ENCODE measurements around the gene TGFBR3. TPM values are rescaled to one million over a fixed set of nuclear protein-coding genes. Genes with fewer than 3 reads are reported as not detected.

Gene TGFBR3
- total RNA-seq, 2 experiments from 2014 or later: 5.5 to 7.5 TPM

GRCh38 chr1:91707114-91707889 is 178.6 kb downstream of the TGFBR3 start:
- Mint-ChIP-seq H3K9me3 (no peaks in the 10 kb centered on the region), H3K4me1 (ENCODE audit: low read depth) (peaks cover 10% of the 10 kb centered on the region), H3K4me3 (no peak overlapping the region), H3K27ac (no peak overlapping the region), H3K27me3 (no peaks in the 10 kb centered on the region), H3K36me3 (ENCODE audit: low read depth) (peaks cover 17% of the 10 kb centered on the region)
- ChIA-PET POLR2A (interaction anchor here (0.6 kb wide), 1 partner anchor 97 kb away, joined by 3 read pairs; no protein-coding TSS in a partner anchor), CTCF (no interaction called here)
- DNase-seq: no peak
- TF ChIP-seq CTCF (IDR thresholded peaks at IDR 0.05): no peak
- intact Hi-C loops (cut with micrococcal nuclease): no loop called here
- ATAC-seq: no peak

- Mint-ChIP-seq H3K27me3 (no peaks in the 10 kb centered on the region), H3K4me3 (no peak overlapping the region), H3K4me1 (ENCODE audit: low read depth) (no peaks in the 10 kb centered on the region), H3K27ac (no peak overlapping the region), H3K9me3 (no peaks in the 10 kb centered on the region), H3K36me3 (ENCODE audit: low read depth) (peaks cover 8% of the 10 kb centered on the region)
- DNase-seq (no peak), ATAC-seq (no peak)
- intact Hi-C loops (cut with micrococcal nuclease): no loop called here
- ChIA-PET CTCF (no interaction called here), POLR2A (interaction anchor here (0.7 kb wide), 1 partner anchor 9 kb away, joined by 3 read pairs; no protein-coding TSS in a partner anchor)
- TF ChIP-seq CTCF (IDR thresholded peaks at IDR 0.05): no peak
These were observed 179.6 kb downstream of the TGFBR3 start for GRCh38 chr1:91706140-91706957.

GRCh38 chr1:91704746-91705145 is 181.2 kb downstream of the TGFBR3 start:
- CTCF ChIA-PET: no interaction called here
- no peak for ATAC-seq

GRCh38 chr1:91703095-91703494 is 182.9 kb downstream of the TGFBR3 start:
- POLR2A ChIA-PET: no interaction called here
- Mint-ChIP-seq H3K27ac (no peak overlapping the region), H3K36me3 (ENCODE audit: low read depth) (peaks cover 7% of the 10 kb centered on the region), H3K4me3 (no peak overlapping the region), H3K27me3 (no peaks in the 10 kb centered on the region), H3K9me3 (no peaks in the 10 kb centered on the region), H3K4me1 (ENCODE audit: low read depth) (peaks cover 9% of the 10 kb centered on the region)
- no peak for TF ChIP-seq CTCF (IDR thresholded peaks at IDR 0.05)
- no peak for DNase-seq
- no peak for ATAC-seq
- intact Hi-C loops (cut with micrococcal nuclease): no loop called here
- CTCF ChIA-PET: no interaction called here

More at GRCh38 chr1:91704746-91705145, 181.2 kb downstream of the TGFBR3 start:
- H3K4me1 Mint-ChIP-seq (ENCODE audit: low read depth): no peaks in the 10 kb centered on the region
- intact Hi-C loops (cut with micrococcal nuclease): no loop called here
- no peak overlapping the region for H3K27ac Mint-ChIP-seq
- H3K9me3 Mint-ChIP-seq: no peaks in the 10 kb centered on the region
- H3K36me3 Mint-ChIP-seq (ENCODE audit: low read depth): peaks cover 7% of the 10 kb centered on the region
- POLR2A ChIA-PET: no interaction called here
- TF ChIP-seq CTCF (IDR thresholded peaks at IDR 0.05): no peak
- DNase-seq: no peak
- H3K4me3 Mint-ChIP-seq: no peak overlapping the region
- no peaks in the 10 kb centered on the region for H3K27me3 Mint-ChIP-seq

- POLR2A ChIA-PET: no interaction called here
- DNase-seq: no peak
- Mint-ChIP-seq H3K9me3 (no peaks in the 10 kb centered on the region), H3K4me1 (ENCODE audit: low read depth) (peaks cover 24% of the 10 kb centered on the region), H3K27ac (no peak overlapping the region), H3K4me3 (no peak overlapping the region), H3K27me3 (no peaks in the 10 kb centered on the region), H3K36me3 (ENCODE audit: low read depth) (peaks cover 3% of the 10 kb centered on the region)
- no peak for ATAC-seq
- intact Hi-C loops (cut with micrococcal nuclease): no loop called here
- no peak for TF ChIP-seq CTCF (IDR thresholded peaks at IDR 0.05)
- CTCF ChIA-PET: no interaction called here
These were observed 184.5 kb downstream of the TGFBR3 start for GRCh38 chr1:91701472-91701869.

All from activated CD8-positive, alpha-beta T cell treated with anti-CD3 and anti-CD28 coated beads for 36 hours (primary cell).